ENCODE results near the gene DMWD. TPM values are rescaled to one million over a fixed set of nuclear protein-coding genes. Genes with fewer than 3 reads are reported as not detected.
A peak's percentile ranks its signal among the peaks of the same experiment; 100 is the strongest.

Gene DMWD, protein sequence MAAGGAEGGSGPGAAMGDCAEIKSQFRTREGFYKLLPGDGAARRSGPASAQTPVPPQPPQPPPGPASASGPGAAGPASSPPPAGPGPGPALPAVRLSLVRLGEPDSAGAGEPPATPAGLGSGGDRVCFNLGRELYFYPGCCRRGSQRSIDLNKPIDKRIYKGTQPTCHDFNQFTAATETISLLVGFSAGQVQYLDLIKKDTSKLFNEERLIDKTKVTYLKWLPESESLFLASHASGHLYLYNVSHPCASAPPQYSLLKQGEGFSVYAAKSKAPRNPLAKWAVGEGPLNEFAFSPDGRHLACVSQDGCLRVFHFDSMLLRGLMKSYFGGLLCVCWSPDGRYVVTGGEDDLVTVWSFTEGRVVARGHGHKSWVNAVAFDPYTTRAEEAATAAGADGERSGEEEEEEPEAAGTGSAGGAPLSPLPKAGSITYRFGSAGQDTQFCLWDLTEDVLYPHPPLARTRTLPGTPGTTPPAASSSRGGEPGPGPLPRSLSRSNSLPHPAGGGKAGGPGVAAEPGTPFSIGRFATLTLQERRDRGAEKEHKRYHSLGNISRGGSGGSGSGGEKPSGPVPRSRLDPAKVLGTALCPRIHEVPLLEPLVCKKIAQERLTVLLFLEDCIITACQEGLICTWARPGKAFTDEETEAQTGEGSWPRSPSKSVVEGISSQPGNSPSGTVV
- total RNA-seq = 15.8 and 22.3 TPM in 2 replicates

DNA sequence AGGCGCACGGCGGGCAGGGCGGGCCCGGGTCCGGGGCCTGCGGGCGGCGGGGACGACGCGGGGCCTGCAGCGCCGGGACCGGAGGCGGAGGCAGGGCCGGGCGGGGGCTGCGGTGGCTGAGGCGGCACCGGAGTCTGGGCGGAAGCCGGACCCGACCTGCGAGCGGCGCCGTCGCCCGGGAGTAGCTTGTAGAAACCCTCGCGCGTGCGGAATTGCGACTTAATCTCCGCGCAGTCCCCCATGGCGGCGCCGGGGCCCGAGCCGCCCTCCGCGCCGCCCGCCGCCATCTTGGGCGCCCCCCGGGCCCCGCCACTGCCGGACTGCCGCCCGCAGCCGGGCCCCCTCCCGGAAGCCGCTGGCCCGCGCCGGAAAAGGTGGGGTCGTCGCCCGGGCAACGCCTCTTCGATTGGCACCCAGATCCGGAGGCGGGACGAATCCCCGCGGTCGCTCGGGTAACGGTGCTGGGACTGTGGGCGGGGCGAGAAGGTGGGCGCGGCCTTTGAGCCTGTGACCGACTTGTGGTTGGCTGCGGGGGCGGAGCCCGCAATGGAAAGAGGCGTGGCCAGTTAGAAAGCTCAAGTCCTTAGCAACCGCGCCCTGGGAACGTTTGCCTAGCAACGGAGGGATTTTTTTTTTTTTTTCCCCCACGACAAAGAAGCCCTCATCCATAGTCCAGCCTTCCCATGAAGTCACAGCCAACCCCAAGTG is at the start of gene DMWD:
DMWD (minus strand) TSS at position 376 of the 708 bp plus-strand sequence; CDS start at position 287, 89 bp downstream.
- DNase-seq (ENCODE audit: low read depth in 2 of 2) = peak; percentile 97 to 99

DNA sequence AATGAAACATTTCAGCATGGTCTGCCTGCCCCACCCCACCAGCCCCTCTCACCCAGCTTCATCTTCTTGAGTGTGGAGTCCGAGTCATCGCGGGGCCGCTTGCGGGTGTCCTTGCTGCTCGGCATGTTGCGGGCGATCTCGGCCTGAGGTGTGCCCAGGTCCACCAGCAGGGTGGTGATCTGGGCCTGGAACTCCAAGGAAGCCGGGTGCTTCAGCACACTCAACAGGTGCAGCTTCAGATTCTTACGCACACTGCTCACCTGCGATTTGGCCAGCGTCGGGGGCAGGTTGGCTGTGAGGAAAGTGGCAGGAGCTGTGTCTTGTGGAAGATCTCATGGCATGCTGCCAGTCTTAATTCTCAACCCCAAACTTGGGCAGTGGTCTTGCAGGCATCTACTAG is 49.6 kb upstream of the DMWD start:
- DNase-seq (ENCODE audit: low read depth in 2 of 2) = no peak

DNA sequence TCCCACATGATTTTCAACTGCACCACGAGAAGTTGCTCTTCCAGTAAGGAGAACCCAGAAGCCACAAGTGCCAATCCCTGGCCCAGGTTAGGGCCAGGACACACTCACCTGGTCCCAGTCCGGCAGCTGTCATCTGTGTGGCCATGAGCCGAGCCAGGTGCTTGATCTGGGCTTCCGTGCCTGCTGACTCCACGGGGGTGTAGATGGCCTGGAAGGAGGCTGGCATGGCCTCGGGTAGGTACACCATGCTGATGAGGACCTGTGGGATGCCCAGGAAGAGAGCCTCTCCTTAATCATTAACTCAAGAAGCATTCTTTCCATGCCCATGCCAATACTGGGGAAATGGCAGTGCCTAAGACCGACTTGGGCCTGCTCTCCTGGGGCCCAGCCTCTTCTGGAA is 42.3 kb upstream of the DMWD start:
- DNase-seq (ENCODE audit: low read depth in 2 of 2) = no peak

DNA sequence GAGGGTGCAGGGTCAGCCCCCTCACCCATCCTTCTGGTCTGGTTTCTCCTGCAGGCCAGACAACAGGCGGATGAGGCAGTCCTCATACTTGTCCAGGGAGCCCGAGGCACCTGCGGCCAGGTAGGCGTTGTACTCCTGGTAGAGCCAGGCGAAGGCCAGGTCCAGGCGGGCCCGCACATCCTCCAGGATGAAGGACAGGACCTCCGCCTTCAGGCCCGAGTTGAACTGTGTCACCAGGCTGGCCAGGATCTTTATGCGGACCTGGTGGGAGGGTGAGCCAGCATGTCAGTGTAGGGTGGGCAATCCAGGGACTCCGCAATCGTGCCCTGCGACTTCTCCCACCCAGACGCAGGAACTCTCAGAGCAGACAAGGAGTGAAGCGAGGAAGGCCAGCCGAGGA is 36.3 kb upstream of the DMWD start:
- no peak for DNase-seq (ENCODE audit: low read depth in 2 of 2)

DNA sequence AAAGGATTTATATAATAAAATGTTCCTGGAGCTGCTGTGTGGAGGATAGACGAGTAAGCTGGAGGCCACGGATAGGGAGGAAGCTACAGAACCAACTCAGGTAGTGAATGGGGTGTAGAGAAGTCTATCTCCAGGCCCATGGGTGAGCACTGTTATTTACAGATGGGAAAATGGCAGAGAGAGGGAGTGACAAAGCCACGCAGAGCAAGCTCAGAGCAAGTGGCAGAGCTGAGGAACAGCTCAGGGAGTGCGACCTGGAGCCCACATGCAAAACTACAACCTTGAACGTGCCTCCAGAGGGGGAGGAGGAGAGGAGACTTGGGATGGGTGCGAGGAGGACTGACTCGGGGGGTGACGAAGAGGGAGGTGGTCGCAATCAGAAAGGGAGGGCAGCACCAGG is 35.9 kb upstream of the DMWD start:
- DNase-seq (ENCODE audit: low read depth in 2 of 2) = no peak

DNA sequence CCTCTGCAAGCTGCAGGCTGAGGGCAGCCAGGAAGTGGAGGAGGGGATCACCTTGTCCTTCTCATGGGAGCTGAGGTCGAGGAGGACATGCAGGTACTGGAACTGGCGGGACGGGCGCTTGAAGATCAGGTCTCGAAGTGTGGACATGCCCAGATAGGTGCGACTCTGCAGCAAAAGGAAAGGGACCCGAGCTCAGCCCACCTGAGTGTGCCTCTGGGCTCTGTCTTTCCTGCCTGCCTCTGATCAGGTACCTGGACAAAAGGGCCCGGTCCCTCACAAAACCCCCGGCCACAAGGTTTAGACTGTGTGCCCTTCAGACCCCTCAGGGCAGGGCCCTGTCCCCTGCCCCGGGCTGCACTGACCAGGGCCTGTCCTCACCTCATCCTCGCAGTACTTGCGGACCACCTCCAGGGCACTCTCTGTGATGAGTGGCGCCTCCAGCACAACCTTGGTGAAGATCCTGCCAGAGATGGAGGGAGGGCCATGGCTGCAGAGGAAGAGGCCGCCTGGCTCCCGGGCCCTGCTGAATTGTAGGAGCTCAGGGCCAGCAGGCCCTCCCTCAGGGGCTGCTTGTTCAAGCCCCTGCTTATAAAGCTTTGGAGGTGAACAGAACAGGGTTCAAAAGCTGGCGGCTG is 34.9 kb upstream of the DMWD start:
- no peak for DNase-seq (ENCODE audit: low read depth in 2 of 2)

DNA sequence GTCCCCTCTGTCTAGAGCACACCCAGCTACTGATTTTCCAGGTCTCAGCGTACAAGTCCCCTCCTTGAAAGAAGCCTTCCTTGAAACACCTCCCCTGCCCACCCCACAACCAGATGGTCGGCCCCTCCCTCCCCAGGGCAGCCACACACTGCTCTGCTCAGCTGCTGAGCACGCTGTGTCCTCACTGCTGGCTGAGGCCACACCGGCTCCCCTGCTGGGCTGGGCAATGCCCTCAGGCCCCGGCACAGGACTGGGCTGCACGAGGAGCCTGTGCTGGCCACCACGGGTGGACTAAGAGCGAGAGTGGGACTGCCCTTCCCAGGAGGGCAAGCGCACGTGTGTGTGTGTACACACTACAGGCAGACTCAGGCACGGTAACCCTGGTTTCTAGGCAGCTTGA is 34.3 kb upstream of the DMWD start:
- no peak for DNase-seq (ENCODE audit: low read depth in 2 of 2)

DNA sequence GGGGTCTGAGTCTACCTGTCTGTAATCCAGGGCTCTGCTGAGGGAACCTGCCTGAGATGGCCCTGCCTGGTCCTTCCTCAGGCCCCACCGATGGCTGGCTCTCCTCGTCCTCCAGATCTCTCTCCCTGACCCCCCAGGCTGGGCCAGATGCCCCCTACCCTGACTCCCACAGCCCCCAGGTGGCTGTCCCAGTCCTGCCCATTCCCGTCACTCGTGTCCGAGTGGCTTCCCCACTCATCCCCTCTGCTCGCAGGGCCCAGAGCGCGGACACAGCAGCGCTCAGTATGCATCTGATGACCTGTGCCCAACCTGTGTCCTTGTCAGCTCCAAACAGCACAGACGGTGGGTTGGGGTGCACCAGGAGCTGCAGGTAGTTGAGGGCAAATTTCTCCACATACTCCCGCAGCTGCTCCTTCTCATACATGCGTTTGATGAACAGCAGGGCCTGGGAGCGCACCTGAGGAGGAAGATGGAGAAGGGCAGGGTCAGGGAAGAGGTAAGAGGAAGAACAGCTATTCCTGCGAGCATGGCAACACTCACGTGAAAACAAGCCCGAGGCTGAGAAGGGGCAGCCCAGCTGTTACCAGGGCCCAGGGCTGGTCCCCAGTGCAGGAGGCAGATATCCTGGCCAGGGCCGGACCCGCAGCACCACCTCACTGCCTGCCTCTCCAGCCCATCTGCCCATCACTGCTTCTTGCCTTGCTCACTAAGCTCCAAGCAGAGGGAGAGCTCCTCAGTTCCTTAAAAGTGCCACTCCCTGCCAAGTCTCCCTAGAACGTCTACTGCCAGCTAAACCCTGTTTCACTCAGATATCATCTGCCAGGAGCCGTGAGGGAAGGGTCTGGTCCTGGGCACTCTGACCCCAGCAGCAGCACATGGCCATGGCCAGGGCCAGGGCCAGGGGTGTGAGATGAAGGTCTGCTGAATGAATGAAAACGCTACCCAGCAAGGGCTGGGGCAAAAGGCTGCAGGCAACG is 33.6 kb upstream of the DMWD start:
- DNase-seq (ENCODE audit: low read depth in 2 of 2) = no peak

DNA sequence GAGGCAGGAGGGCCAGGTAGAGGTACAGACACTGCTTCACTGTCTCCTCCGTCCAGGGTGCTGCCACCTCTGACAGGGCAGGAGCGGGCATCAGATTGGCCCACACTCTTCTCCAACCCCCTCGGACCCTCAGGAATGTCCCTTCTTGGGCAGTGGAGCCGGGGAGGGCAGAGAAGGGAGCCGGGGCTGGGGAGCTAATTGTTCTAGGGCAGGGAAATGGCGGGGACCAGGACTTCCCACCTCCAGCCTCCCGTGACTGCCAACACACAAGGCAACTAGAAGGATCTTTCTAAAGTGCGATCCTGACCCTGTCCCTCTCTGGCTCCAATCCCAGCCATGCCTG is 32.6 kb upstream of the DMWD start:
- no peak for DNase-seq (ENCODE audit: low read depth in 2 of 2)

DNA sequence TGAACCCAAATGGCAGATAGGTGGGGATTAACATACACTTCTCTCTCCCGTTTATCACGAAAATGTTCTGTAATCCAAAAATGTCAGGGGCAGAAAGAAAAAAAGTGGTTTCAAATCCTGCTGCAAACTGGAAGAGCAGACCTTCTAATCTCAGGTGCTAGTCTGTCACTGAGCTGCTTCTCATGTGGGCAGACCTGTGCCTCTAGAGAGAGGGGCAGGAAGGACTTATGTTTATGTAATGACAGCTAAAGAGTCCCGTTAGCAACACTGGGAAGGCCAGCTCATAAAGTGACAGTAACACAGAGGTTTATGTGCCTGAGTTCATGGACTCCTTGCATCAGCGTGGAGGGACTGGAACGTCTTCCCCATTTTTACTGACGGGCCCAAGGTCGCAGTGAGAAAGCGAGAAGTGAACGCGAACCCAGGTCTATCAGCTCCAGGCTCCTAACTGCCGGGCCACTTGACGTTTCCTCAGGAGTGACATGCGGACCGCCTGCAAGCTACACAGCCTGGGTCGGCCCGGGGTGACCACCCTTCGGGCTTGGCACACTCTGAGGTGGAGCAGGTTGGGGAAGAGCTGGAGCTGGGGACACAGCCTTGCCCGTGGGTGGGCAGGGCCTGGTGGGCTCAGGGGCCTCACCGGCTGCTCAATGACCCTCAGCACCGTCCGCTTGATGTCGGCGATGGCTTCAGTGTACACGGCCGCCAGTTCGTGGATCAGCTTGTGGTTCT is 32.1 kb upstream of the DMWD start:
- no peak for DNase-seq (ENCODE audit: low read depth in 2 of 2)

DNA sequence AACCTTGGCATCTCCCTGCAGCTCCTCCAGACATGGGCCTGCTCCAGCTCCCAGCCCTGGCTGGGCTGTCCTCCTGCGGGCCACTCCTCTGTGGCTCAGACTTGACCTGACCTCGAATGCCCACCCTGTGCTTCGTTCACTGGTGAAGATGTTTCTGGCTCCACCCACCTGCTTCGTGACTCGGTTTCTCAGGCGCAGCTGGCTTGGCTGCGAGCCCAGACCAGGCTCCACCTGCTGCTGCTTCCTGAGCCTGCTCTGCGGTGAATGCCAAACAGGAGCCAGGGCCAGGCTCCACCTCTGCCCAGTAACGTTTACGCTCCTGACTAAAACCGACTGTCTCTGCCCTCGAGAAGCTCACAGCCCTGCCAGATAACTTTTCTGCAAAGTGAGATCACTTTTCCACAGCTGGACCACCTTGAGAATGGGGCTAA is 31.4 kb upstream of the DMWD start:
- DNase-seq (ENCODE audit: low read depth in 2 of 2) = peak in 1 of 2 donors; percentile 68

DNA sequence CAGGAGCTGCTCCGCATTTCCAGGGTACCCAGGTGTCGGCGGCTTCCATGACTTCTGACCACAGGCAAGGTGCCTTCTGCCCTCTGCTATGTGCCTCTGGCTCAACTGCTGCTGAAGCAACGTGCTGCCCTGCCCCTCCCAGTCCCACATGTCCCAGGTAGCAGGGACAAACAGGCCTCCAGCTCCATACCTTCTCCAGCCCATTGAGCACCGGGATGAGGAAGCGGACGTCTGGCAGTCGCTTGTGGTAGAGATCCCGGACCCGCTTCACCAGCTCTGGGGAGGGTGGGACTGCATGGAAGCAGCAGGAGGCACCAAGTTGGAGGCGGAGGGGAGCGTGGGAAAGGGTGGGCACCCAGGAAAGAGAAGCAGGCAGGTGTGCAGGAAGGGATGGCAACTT is 30.5 kb upstream of the DMWD start:
- no peak for DNase-seq (ENCODE audit: low read depth in 2 of 2)

DNA sequence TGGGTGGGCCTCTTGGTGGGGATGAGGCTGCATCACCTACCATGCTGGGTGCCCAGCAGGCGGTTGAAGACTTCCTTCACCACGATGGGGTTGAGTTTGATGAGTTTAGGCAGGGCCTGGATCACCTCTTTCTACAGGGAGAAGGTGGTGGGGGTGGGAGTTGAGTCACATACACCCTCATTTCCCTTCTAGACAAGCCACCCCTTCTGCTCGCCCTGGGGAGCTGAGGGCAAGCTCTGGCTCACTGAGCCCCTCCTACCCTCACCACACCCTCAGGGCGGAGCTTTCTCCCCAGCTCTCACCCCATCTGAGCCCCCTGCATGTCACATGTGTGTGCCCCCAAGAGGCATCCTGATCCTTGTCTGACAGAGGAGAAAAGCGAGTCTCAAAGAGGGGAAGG is 30.1 kb upstream of the DMWD start:
- no peak for DNase-seq (ENCODE audit: low read depth in 2 of 2)

DNA sequence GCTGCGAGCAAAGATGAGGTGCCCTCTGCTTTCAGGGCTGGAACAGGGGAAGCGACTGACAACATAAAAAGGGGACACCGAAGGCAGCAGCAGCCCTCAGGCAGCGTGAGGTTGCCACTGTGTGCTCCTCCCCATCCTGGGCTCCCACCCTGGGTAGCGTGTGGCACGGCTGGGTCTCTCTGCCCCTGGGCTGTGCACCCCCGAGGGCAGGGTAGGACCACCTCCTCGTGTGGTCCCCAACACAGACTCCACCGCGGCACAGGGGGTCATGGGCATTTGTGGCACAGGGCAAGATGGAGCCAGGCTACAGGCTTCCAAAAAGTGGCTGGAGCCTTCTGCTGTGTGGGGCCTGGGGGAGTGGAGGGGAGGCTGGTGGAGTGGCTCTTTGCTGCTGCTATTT is 28.9 kb upstream of the DMWD start:
- DNase-seq (ENCODE audit: low read depth in 2 of 2) = no peak

DNA sequence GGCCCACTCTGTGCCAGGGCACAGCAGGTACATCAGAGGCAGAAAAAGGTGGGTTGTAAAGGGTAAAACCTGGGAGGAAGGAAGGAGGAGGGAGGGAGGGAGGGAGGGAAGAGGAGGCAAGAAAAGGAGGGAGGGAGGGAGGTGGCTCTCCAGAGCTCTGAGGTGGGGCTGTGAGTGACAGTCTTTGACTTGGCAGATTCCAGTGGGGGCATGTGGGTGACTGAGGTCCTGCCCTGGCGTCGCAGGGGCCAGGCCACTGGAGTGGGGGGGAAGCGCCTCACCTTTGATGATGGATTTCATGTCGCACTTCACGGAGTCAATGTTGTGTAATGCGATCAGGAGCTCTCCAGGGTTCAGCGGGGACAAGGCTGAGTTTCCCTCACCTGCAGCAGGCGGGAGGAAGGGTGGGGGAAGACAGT is 28.5 kb upstream of the DMWD start:
- DNase-seq (ENCODE audit: low read depth in 2 of 2) = no peak

DNA sequence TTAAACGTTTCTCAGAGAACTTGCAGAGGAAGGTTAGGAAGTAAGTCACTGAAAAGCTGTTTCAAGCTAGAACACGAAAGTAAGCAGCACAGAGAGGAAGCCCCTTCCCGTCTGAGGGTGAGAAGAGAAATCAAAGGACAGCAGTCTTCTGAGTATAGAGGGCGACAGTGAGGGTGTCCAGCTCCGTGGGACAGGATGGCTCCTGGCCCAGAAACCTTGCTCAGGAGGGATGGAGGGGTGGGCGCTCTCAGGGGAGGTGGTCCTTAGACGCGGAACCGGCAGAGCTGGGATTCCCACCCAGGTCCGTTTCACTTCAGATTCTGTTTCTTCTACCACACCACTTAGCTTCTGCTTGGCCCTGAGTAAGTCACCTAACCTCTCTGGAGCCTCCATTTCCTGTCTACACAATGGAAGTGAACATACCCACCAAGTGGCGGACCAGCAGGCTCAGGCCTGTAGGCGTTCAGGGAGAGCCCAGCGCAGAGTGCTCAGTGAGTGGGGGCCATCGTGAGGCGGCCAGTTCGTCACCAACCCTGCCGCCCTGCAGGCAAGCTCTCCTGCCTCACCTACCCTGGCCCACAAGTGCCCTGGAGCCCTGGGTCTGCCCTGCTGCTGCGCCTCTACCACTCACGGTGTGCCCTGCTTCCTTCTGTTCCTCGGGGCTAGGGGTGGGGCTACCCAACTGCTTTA is 27.9 kb upstream of the DMWD start:
- DNase-seq (ENCODE audit: low read depth in 2 of 2) = peak in 1 of 2 donors; percentile 69

DNA sequence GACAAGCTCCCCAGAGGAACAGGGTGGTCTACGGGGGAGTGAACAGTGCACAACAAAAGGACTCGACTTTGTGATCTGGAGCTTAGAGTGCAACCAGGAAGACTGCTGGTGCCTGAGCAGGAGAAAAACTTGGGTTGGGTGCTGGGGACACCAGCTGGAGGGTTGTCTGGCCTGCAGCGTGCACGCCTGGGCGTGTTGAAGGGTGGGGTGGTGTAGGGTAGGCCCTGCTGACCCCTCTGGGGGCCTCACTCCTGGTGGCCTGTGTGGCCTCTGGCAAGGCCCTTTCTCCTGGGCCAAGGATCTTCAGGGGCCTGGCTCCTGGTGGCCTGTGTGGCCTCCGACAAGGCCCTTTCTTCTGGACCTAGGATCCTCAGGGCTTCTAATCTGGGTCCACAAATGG is 27.1 kb upstream of the DMWD start:
- DNase-seq (ENCODE audit: low read depth in 2 of 2) = no peak

DNA sequence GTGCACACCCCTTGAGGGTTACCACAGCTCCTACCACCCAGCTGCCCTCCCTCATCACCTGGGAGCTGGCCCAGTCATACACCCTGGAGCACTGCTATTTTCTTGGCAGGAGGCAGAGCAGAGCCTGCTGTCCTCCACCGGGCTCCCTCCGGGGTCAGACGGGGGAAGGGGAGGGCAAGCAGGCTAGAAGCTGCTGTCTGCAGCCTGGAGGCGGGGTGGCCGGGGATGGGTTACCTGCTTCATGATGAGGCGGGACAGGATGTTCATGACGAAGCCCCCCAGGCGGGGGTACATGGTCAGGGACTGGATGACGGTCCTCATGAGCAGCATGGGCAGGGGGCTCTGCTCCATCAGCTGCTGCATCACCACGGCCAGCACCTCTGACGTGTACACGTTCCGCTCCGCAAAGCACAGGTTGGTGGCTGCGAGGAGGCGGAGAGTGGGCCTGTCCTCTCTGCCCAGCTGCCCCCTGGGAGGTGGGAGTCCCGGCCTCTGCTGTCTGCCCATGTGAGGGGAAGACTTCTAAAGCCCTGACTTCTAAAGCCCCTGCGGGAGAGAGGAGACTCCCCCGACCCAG is 25.2 kb upstream of the DMWD start:
- no peak for DNase-seq (ENCODE audit: low read depth in 2 of 2)
